ENCODE results near the gene KIF14.

GRCh38 chr1:200629876-200630514 lies 9.4 kb upstream of the KIF14 start:
- no peak for TF ChIP-seq EZH2 (IDR thresholded peaks at IDR 0.05; ENCODE audit: insufficient read depth, poor library complexity, severe bottlenecking)
- no peak for TF ChIP-seq EZH2phosphoT487 (IDR thresholded peaks at IDR 0.05; ENCODE audit: insufficient read depth, low read depth)

Measured in GM23248 (cell line).